Brain pericyte (primary cell): Measurements from ENCODE around the gene NEGR1.

Source experiments
- DNase-seq: peaks from one replicate; pipeline ENCODE4 v3.0.0-alpha.2; 2012; ENCODE audit warnings: low read depth, low spot score

Gene NEGR1

DNA sequence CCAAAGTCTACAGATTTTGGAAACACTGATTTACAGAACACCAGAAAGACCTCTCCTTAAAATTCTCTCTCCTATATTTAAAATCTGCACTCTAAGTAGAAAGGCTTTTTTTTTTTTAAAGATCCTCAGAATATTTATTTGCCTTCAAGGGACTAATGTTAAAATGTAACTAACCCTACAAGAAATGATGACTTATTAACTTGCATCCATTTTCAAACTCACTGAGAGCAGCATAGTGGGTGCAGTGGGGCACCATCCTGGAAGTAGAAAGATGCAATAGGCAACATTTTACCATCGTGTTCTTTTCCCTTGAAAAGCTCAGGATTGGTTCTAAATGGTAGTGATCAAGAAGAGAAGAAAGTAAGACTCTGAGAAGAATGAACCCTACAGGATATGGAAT, 498.1 kb downstream of the NEGR1 start:
- DNase-seq: no peak

DNA sequence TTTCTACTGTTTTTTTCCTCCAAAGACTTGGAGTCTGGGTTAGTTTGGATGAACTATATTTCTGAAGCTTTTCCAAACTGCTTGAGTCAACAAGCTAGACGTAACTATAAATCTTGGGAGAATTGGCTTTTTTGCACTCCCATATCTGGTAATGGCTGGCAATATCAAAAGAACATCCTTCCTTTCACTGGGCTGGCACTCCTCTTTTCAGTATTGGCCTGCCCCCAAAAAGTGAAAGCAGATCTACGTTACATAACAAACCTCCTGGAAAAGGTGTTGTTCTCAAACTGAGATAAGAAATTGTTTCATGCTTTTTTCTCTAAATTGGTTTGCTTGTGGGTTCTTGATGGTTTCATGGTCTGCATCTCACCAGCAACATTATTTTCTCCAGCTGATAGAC, 499.3 kb downstream of the NEGR1 start:
- DNase-seq: no peak

DNA sequence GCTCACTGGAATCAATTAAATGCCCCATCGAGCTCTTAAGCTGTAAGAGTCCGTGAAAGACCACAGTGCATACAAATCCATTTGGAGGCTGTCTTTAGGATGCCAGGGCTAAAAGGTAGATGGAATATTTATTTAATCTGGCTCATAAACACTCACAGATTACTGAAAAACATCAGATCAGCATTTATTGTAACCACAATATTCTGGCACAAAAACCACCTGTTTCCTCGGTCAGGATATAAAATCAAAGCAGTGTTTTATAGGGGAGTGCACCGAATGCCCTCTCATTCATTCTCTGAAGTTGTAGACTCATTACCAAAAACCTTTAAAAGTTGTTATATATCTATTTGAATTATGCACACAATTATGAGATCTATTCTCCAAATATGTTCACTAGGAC, 500.9 kb downstream of the NEGR1 start:
- DNase-seq: no peak

DNA sequence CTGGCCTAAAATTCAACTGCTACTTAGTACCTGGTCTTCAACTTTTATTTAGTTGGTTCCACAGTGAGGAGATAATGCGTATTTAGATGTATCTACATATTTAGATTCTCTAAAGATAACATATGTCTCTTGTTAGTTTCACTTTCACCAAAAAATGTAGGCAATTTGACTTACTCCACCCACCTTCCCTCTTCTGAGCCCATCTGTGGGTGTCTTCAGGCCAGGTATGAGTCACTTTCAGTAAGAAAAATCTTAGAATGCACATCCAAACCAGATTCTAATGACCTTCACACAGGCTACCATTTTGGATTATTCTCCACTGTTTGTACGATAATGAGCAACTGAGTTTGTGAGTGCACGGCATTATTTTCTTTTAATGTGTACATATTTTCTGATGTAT, 501.7 kb downstream of the NEGR1 start:
- no peak for DNase-seq

DNA sequence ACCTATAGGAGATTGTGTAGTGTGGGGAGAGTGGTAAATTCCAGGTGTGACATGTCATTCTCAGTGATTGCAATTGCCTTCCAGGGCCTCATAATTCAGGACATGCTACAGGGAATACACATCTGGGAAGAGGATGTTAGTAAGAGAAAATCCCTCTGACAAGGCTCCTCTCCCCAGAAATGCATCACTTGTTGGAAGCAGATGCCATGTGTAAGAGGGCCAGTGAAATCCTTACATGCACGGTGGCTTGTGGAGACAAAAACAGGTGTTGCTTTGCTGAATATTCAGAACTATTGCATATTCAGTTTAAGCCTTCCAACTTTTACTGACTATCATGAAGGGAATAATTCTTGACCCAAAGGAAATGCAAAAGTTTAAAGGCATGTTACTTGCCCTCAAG, 503.4 kb downstream of the NEGR1 start:
- no peak for DNase-seq

DNA sequence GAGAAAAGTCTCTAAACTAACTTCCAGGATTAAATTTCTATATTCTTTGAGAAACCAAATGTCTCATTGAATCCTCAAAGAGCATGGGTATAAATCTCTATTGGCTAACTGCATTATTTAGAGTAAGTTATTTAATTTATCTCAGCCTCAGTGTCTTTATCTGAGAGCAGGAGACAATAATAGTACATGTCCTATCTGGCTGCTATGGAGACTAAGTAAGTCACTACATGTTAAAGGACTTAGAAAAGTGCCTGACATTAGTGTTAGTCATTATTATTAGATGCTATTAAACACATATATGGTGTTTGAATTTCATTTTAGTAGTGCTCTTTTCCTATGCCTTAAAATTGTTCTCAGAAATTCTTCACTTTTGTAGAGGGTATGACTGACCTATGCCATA, 505.2 kb downstream of the NEGR1 start:
- DNase-seq: no peak

DNA sequence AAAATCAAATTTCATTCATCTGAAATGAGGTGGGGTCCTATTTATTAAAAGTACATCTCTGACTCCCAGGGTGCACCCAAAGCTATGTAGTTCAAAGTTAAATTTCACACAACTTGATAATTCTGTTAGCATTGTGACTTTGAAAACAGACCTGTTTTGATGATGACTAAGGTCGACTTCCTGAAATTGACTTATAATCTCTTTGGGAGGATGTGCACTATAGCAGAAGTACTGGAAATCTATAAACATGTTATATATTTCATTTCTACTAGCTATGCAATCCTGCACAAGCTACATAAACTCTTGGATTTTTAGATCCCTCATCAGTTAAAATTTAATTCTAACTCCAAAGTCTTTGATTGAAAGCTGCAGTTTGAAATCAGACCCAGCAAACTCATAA, 507.6 kb downstream of the NEGR1 start:
- DNase-seq: no peak

DNA sequence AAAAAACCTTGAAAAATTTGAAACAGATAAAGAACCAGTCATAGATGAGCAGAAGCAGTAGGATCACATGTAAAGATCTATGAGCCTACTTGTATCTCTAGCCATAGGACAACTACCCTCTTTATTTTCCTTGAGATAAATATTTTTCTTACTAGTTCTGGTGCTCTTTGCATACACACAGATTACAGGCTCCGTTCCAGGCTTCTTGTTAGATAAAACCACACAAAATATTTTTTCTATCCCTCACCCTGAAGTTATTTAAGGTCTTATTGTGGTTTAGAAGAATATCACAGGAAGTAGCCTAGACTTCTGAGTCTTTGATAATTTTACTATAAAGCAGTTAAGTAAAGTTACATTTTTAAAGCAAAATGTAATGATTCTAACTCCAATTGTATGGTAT, 512.2 kb downstream of the NEGR1 start:
- DNase-seq: no peak

DNA sequence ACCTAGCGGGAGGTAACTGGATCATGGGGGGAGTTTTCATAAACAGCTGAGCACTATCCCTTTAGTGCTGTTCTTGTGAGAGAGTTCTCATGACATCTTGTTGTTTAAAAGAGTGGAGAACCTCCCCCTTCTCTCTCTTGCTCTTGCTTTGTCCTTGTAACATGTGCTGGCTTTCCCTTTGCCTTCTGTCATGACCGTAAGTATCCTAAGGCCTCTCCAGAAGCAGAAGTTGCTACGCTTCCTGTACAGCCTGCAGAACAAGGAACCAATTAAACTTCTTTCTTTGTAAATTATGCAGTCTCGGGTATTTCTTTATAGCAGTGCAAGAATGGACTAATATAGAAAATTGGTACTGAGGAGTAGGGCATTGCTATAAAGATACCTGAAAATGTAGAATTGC, 515.6 kb downstream of the NEGR1 start:
- no peak for DNase-seq

DNA sequence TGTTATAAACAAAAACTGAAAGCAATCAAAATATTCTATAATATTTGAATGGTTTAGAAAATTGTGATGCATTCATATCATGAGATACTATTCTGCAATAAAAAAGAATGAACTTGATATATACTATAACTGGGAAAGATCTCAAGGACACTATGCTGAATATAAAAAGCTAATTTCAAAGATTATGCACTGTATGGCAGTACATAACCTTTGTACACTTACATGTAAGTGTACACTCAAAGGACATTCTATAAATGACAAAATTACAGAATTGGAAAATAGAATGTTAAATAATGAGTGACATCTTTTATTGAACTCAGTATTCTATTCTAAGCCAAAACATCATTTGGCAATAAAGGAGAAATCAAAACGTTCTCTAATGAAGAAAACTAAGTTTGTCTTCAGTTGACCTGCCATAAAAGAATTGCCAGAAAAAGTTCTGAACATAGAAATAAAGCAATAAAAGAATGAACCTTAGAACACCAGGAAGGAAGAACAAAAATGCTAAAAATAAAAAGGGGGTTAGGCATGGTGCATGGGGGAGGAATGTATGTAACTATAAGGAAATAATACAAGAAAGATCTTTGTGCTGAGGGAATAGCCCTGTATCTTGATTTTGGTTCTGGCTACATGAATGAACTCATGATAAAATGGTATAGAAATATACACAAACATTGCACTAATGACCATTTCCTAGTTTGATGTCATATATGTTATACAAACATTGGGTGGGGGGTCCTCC, 519.7 kb downstream of the NEGR1 start:
- no peak for DNase-seq

DNA sequence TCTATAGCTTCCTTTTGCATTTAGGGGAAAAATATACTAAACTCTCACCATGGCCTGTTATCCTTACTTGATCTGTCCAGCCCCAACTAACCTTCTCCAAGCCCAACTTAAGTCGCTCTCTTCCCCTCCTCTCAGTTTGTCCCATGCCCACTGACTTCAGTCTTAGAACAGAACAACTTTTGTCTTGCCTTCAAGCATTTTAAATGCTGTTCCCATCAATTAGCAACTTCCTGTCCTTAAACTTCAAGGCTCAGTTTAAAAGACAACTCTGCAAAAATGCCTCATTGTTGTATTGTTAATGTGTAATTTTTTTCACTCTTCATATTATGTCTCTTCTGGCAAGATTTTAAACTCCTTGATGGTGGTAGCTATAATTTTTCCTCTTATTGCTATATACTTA, 526.9 kb downstream of the NEGR1 start:
- DNase-seq: no peak

DNA sequence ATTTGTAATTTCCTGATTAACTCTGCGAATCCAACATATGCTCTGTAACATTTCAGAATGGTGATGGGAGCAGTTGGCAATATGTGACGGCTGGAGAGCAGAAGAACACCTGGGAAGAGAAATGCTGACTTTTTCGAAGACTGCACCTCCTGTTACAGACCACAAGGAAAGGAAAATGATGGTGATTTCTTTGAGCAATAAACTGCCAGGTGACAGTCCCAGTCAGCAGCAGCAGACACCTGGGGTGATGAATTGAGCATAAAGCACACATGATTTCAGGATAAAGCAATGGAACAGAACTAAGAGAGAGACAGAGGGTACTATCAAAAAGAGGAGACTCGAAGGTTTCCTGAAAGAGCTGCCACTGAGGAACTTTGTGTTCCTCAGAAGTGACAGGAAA, 528.6 kb downstream of the NEGR1 start:
- no peak for DNase-seq

DNA sequence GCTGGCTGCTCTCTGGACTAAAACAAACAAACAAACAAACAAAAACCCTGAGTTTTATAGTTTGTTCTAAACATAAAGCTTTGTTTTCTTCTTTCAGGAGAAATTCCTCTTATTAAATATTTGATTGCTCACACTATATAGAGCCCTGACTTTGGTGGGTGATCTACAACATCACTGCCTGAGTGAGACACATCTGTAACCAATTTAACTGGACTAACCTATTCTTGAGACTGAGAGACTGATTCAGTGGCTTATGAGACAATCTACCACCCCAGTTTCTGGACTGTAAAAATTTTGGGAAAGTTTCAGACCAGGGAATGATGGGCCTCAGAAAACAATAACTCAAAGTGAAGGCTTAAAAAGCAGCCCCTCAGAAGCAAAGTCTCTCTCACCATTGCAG, 537.0 kb downstream of the NEGR1 start:
- no peak for DNase-seq

DNA sequence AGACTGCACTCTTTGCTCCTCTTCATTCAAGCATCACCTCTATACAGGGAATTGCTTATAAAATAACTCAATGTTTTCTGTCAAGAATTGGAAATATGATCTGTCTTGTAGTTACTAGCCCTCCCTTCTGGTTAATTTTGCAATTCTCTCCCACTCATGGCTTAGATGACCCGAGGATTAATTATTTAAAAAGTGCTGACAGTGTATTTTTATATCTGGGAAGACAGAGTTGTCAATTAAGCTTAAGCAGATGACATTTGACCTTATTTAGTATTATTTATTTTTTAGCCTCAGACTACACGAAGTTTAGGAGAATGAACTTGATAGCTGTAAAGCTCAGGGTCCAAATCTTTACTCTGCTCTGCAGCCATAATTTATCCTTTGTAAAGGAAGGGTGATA, 538.5 kb downstream of the NEGR1 start:
- DNase-seq: no peak

DNA sequence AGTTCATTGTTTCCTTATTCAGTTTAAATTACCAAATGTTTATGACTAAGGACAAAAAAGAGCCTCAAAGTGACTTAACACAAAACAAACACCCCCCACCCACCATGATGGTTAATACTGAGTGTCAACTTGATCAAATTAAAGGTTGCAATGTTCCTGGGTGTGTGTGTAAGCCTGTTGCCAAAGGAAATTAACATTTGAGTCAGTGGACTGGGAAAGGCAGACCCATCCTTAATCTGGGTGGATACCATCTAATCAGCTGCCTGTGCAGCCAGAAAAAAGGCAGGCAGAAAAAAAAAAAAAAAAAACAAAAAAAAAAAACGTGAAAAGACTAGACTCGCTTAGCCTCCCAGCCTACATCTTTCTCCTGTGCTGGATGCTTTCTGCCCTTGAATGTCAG, 543.4 kb downstream of the NEGR1 start:
- DNase-seq: no peak

DNA sequence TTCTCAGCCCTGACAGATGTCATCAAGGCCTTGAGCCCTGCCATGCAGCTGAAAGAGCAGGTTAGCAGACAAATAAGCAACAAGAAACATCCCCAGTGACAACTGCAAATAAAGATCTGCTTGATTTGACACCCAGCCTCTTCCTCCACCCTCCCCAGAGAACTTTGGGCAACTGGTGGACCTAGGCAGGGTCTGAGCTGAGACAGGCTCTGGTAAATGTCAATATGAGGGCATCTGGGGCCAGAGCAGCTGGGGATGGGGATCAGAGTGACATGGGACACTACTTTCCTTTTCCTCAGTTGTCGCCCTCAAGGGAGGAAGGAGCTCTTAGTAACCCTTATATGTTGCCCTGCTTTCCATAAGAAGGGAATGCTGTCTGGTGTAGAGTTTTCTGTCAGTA, 544.1 kb downstream of the NEGR1 start:
- DNase-seq: no peak

DNA sequence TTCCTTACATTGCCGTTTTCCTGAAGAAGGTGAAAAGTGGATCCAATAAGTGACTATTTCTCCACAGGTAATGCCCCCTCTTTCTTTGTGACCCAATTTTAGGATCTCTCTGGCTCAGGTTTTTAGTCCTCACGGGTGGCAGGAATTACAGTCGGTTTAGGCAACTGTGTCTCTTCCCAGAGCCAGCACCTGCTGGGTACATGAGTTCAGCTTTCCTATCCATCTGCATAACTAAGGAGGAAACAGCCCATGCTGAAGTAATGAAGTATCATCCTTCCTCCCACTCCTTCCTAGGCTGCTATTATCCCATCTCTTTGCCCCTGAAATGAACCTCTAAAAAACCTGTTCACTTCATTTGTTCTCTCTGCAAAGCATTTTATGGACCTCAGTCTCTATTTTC, 544.6 kb downstream of the NEGR1 start:
- DNase-seq: no peak

DNA sequence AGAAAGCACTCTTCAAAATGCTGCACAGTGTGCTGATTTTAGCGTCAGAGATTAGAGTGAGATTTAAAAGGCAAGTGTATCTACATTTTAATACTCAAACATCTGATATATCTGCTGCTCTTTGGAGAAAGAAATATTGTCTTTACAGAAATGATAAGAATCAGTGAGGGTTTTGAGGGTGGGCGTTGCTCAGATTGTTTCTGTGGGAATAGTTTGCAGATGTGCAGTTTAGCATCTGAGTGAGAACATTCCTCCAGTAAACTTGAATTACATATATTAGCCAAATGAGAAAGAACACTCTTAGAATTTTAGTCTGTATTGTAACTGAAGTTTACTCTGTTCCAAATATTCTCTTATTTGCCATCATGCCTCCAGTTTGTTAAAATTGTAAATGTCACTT, 549.2 kb downstream of the NEGR1 start:
- DNase-seq: no peak

DNA sequence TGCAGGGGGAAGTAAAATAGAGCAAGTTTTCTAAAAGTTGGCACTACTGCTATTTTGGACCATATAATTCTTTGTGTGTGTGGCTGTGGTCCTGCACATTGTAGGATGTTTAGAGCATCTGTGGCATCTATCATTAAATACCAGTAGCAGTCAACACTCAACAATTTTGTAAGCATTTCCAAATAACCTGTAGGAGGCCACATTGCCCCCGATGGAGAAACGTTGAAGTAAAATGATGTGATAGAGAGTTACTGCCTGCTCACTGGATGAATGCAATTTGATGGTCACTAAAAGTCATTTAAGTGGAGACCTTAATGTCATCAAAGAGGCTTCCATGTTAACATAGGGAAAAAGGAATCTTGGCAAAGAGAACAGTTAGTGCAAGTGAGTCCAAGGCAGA, 560.8 kb downstream of the NEGR1 start:
- no peak for DNase-seq

DNA sequence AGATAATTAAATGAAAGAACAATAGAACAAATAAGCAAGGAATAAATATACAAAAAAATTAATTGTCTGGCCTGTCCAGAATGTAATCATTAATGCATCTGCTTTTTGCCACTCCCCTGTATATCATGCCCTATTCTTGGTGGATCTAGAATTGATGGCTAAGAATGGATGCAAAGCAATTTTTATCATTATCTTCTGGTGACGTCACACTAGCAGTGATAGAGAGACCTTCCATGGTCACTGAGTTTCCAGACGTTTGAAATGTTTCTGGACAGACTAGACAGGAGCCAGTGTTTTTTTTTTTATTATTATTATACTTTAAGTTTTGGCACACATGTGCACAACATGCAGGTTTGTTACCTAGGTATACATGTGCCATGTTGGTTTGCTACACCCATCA, 563.0 kb downstream of the NEGR1 start:
- DNase-seq: no peak

DNA sequence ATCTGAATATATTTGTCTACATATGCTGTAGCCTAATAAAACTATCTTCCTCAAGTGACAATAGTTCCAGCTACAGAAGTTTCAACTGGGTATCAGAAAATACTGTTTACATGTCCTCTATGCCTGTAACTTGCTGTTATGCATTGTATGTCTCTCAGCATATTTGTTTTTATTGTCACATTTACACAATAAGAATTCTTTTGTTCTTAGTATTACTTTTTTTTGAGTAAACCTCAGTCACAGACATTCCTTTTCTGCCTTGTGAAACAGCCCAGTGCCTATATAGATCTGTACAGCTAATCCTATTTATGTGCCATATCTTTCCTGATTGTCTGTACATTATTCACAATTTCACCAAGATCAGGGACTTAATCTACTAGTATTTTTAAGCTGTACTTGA, 565.2 kb downstream of the NEGR1 start:
- no peak for DNase-seq

DNA sequence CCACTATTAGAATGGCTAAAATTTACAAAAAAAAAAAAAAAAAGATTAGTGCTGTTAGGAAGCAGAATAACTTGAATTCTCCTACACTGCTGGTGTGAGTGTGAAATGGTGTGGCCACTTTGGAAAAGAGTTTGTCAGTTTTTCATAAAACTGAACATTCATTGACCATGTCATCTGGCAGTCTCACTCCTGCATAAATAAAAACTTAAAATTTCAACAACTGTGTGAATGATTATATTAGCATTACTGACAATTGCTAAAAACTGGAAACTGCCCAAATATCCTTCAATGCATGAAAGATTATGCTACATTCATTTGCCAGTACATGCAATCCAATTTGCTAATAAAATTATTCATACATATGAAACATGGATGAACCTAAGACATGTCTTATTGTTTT, 570.9 kb downstream of the NEGR1 start:
- DNase-seq: no peak

DNA sequence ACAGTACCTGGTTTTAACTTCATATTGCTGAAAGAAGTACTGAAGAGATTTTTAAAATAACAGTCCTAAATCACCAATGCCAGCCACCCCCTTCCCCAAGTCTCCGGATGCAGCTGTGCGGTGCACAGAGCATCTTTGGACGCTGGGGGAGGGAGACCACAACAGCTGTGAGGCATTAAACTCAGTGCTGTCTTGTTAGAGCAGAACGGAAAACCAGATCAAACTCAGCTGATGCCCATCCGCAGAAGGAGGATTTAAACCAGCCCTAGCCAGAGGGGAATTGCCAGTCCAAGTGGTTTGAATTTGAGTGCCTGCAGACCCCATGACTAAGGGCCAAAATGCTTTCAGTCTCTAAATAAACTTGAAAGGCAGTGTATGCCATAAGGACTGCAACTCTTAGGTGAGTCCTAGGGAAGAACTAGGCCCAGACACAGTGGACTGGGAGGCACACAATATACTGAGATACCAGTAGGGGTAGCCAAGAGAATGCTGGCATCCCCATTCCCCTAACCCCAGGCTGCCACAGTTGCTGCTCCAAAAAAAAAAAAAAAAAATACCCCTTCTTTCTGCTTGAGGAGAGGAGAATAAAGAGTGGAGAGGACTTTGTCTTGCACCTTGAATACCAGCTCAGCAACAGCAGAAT, 576.2 kb downstream of the NEGR1 start:
- no peak for DNase-seq

DNA sequence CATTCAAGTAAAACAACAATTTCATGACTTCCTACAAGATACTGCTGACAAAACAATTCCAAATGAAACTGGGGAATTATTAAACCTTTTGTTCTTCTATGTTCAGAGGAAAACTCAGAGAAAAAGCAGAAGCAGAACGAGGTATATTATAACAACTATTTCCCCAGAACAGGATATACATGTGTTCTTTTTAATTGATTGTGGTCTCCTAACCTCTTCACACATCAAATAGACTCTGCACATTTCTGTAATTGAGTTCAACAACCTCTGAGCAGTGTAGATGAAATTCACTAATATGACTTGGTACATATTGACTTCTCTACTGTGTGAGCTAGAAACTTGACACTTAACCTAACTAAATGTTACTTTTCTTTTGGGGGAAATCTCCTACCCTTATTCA, 584.2 kb downstream of the NEGR1 start:
- DNase-seq: no peak
